ENCODE measurements around the gene MMP24OS.

Gene MMP24OS

GRCh38 chr20:35305682-35306556 is 28.0 kb upstream of the MMP24OS start:
- peak; percentile 79 to 82 for DNase-seq

GRCh38 chr20:35304956-35305355 is 27.0 kb upstream of the MMP24OS start:
- DNase-seq = no peak

- peak; percentile 82 to 86 for DNase-seq
Measured at GRCh38 chr20:35303735-35304491, 26.0 kb upstream of the MMP24OS start.

- DNase-seq = no peak
Measured at GRCh38 chr20:35303382-35303734, 25.4 kb upstream of the MMP24OS start.

GRCh38 chr20:35302421-35303335 is 24.8 kb upstream of the MMP24OS start:
- DNase-seq = no peak

- DNase-seq = no peak
Measured at GRCh38 chr20:35301426-35301825, 23.5 kb upstream of the MMP24OS start.

- no peak for DNase-seq
Measured at GRCh38 chr20:35300469-35301262, 22.7 kb upstream of the MMP24OS start.

GRCh38 chr20:35299780-35300179 is 21.9 kb upstream of the MMP24OS start:
- no peak for DNase-seq

- DNase-seq = no peak
Measured at GRCh38 chr20:35298264-35298663, 20.3 kb upstream of the MMP24OS start.

GRCh38 chr20:35297740-35298139 is 19.8 kb upstream of the MMP24OS start:
- no peak for DNase-seq

- no peak for DNase-seq
Measured at GRCh38 chr20:35297155-35297554, 19.2 kb upstream of the MMP24OS start.

GRCh38 chr20:35296101-35296554 is 18.2 kb upstream of the MMP24OS start:
- DNase-seq = no peak

GRCh38 chr20:35295674-35296073 is 17.8 kb upstream of the MMP24OS start:
- DNase-seq = no peak

GRCh38 chr20:35295058-35295457 is 17.1 kb upstream of the MMP24OS start:
- no peak for DNase-seq

- no peak for DNase-seq
Measured at GRCh38 chr20:35294293-35294685, 16.4 kb upstream of the MMP24OS start.

- no peak for DNase-seq
Measured at GRCh38 chr20:35293303-35294292, 15.7 kb upstream of the MMP24OS start.

GRCh38 chr20:35292504-35293285 is 14.8 kb upstream of the MMP24OS start:
- no peak for DNase-seq

GRCh38 chr20:35291654-35292503 is 14.0 kb upstream of the MMP24OS start, which contains the start of gene FAM83C:
TSS of gene FAM83C (minus strand) at chr20:35292425. CDS start at chr20:35292304, 121 bp downstream.
- DNase-seq = no peak

- no peak for DNase-seq
Measured at GRCh38 chr20:35290887-35291417, 13.0 kb upstream of the MMP24OS start.
